ENCODE results near the gene SCP2D1. TPM values are rescaled to one million over a fixed set of nuclear protein-coding genes. Genes with fewer than 3 reads are reported as not detected.
"Not testable (repeated sequence)": the region's sequence is repeated elsewhere in the genome, so short reads cannot be mapped to it uniquely, and the experiment has no call there.

The SCP2D1 gene
- total RNA-seq, 2 donors from 2014 or later: 2.3 TPM; not detected in 1

- H3K4me1 ChIP-seq (replicated peaks): no peaks in the 10 kb centered on the region
- TF ChIP-seq POLR2A (IDR thresholded peaks at IDR 0.05) (no peak), POLR2AphosphoS5 (IDR thresholded peaks at IDR 0.05) (no peak)
- 63% methylated on average over 10 of the region's 10 CpGs for WGBS
Observed at GRCh38 chr20:18778690-18779392, 34.7 kb upstream of the SCP2D1 start.

GRCh38 chr20:18780385-18781130 lies 33.0 kb upstream of the SCP2D1 start:
- Histone ChIP-seq H3K36me3 (no peaks in the 10 kb centered on the region), H3K27ac (no peak overlapping the region), H3K9me3 (no peaks in the 10 kb centered on the region), H3K4me3 (no peak overlapping the region), H3K27me3 (replicated peaks; ENCODE audit: insufficient read depth) (no peaks in the 10 kb centered on the region), H3K4me1 (replicated peaks) (no peaks in the 10 kb centered on the region)
- intact Hi-C loops (cut with DNase I): no loop called here
- DNase-seq (ENCODE audit: low spot score): no peak
- TF ChIP-seq POLR2AphosphoS5 (IDR thresholded peaks at IDR 0.05): no peak
- no peak for TF ChIP-seq POLR2A (IDR thresholded peaks at IDR 0.05)
- TF ChIP-seq CTCF (IDR thresholded peaks at IDR 0.05): no peak
- 75% methylated on average over 9 of the region's 9 CpGs for WGBS

More at GRCh38 chr20:18778690-18779392, 34.7 kb upstream of the SCP2D1 start:
- Histone ChIP-seq H3K27ac (no peak overlapping the region), H3K36me3 (no peaks in the 10 kb centered on the region), H3K4me3 (no peak overlapping the region), H3K27me3 (replicated peaks; ENCODE audit: insufficient read depth) (no peaks in the 10 kb centered on the region), H3K9me3 (no peaks in the 10 kb centered on the region)
- intact Hi-C loops (cut with DNase I): no loop called here
- DNase-seq (ENCODE audit: low spot score): no peak

- TF ChIP-seq POLR2A (IDR thresholded peaks at IDR 0.05) (no peak), POLR2AphosphoS5 (IDR thresholded peaks at IDR 0.05) (no peak), CTCF (IDR thresholded peaks at IDR 0.05) (no peak)
- no peaks in the 10 kb centered on the region for H3K9me3 ChIP-seq
- H3K4me1 ChIP-seq (replicated peaks): no peaks in the 10 kb centered on the region
- no peak overlapping the region for H3K4me3 ChIP-seq
- H3K27ac ChIP-seq: no peak overlapping the region
- H3K36me3 ChIP-seq: no peaks in the 10 kb centered on the region
- DNase-seq (ENCODE audit: low spot score): no peak
- intact Hi-C loops (cut with DNase I): no loop called here
- 93% methylated on average over 3 of the region's 3 CpGs for WGBS
- no peaks in the 10 kb centered on the region for H3K27me3 ChIP-seq (replicated peaks; ENCODE audit: insufficient read depth)
Observed at GRCh38 chr20:18781509-18781908, 32.1 kb upstream of the SCP2D1 start.

- TF ChIP-seq CTCF (IDR thresholded peaks at IDR 0.05): no peak
- TF ChIP-seq POLR2AphosphoS5 (IDR thresholded peaks at IDR 0.05): no peak
- TF ChIP-seq POLR2A (IDR thresholded peaks at IDR 0.05): no peak
- Histone ChIP-seq H3K9me3 (no peaks in the 10 kb centered on the region), H3K4me3 (no peak overlapping the region), H3K27me3 (replicated peaks; ENCODE audit: insufficient read depth) (no peaks in the 10 kb centered on the region), H3K4me1 (replicated peaks) (no peaks in the 10 kb centered on the region), H3K36me3 (no peaks in the 10 kb centered on the region), H3K27ac (no peak overlapping the region)
- WGBS: 59% methylated on average over 5 of the region's 5 CpGs
- DNase-seq (ENCODE audit: low spot score): no peak
- intact Hi-C loops (cut with DNase I): no loop called here
Observed at GRCh38 chr20:18783385-18783959, 30.1 kb upstream of the SCP2D1 start.

GRCh38 chr20:18787046-18787445 lies 26.5 kb upstream of the SCP2D1 start:
- H3K4me3 ChIP-seq; H3K27ac ChIP-seq; DNase-seq (ENCODE audit: low spot score); H3K4me1 ChIP-seq (replicated peaks); H3K9me3 ChIP-seq; H3K27me3 ChIP-seq (replicated peaks; ENCODE audit: insufficient read depth); intact Hi-C loops (cut with DNase I); H3K36me3 ChIP-seq: not testable (repeated sequence)
- 86% methylated on average over 2 of the region's 2 CpGs for whole genome bisulfite sequencing

All from prostate gland (tissue), 2 donors.